Mesodermal cell (in vitro differentiated cells): ENCODE results near the gene SLC6A9.

ENCODE experiments used
- H3K27ac ChIP-seq: 2 replicates; pipeline ENCODE4 v1.7.0; 2013; ENCODE audit warnings: mild to moderate bottlenecking, low read depth, low read length, moderate library complexity; ENCODE audit not compliant: severe bottlenecking
- H3K36me3 ChIP-seq: 2 replicates; pipeline ENCODE4 v1.7.1; 2013; ENCODE audit warnings: mild to moderate bottlenecking, low read length, moderate library complexity; ENCODE audit not compliant: control insufficient read depth, insufficient read depth
- H3K4me1 ChIP-seq: one replicate; pipeline ENCODE4 v1.7.1; 2013; ENCODE audit warnings: mild to moderate bottlenecking, low read length; ENCODE audit not compliant: insufficient read depth, control insufficient read depth, poor library complexity, severe bottlenecking
- H3K4me3 ChIP-seq: 2 replicates; pipeline ENCODE4 v1.7.0; 2013; ENCODE audit warnings: low read length, control low read depth, mild to moderate bottlenecking; ENCODE audit not compliant: insufficient read depth, poor library complexity, severe bottlenecking; ENCODE audit errors: extremely low read depth
- H3K9me3 ChIP-seq: 2 replicates; pipeline ENCODE4 v1.7.1; 2013; ENCODE audit warnings: mild to moderate bottlenecking, low read length, moderate library complexity; ENCODE audit not compliant: control insufficient read depth
- WGBS, 2 experiments: methylation state at CpG; one replicate each; pipeline ENCODE4 v1.1.5; 2013; ENCODE audit warnings: missing lambda C conversion rate in 2 of 2; ENCODE audit not compliant: insufficient coverage in 2 of 2; 5-methylcytosine and 5-hydroxymethylcytosine counted together

SLC6A9 gene

GRCh38 chr1:44000122-44000665, 31.1 kb downstream of the SLC6A9 start:
- Histone ChIP-seq H3K36me3 (peaks cover 26% of the 10 kb centered on the region), H3K9me3 (no peaks in the 10 kb centered on the region), H3K4me3 (no peak overlapping the region), H3K4me1 (peaks cover 10% of the 10 kb centered on the region), H3K27ac (no peak overlapping the region)
- 67 to 82% methylated on average over 6 to 8 of the region's 8 CpGs for WGBS, 2 experiments

- Histone ChIP-seq H3K9me3 (no peaks in the 10 kb centered on the region), H3K36me3 (peaks cover 26% of the 10 kb centered on the region), H3K4me3 (no peak overlapping the region), H3K27ac (no peak overlapping the region), H3K4me1 (peaks cover 10% of the 10 kb centered on the region)
- 97% methylated on average over 8 of the region's 8 CpGs for WGBS, 2 experiments
Observed at GRCh38 chr1:43999455-43999854, 31.8 kb downstream of the SLC6A9 start.

GRCh38 chr1:43998000-43998378, 33.3 kb downstream of the SLC6A9 start:
- 95 to 98% methylated on average over 8 to 11 of the region's 11 CpGs for WGBS, 2 experiments
- Histone ChIP-seq H3K4me3 (no peak overlapping the region), H3K4me1 (peaks cover 10% of the 10 kb centered on the region), H3K9me3 (no peaks in the 10 kb centered on the region), H3K27ac (no peak overlapping the region), H3K36me3 (peaks cover 24% of the 10 kb centered on the region)

DNA sequence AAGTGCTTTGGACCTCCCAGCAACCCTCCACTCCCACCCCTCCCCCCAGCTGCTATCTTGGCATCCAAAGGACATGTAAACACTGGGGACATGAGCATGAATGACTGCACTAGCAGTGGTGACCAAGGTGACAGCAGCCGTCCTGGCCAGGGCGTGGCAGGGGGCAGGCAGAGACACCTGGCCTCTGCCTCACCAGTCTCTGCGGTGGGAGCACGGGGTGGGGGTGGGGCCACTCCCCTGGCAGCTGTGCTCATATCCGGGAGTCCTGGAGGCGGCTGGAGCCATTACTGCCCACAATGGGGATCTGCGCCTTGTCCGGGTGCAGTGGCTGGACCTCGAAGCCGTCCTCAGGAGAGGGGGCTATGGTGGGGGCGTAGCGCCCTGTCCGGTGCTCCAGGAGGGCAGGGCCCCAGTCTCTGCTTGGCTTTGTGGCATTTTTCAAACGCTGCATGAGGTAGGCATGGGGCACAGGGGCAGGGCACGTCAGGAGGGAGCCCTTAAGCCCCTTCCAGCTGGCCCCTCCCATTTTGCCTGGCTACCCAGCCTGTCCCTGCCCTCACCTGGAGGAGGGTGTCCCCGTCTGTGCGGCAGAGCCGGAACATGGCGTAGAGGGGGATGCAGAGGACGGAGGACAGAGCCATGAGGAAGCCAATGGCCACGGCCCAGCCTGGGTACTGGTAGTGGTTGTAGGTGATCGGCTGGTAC, 33.8 kb downstream of the SLC6A9 start:
- Histone ChIP-seq H3K27ac (no peak overlapping the region), H3K4me1 (peaks cover 10% of the 10 kb centered on the region), H3K9me3 (no peaks in the 10 kb centered on the region), H3K36me3 (peaks cover 23% of the 10 kb centered on the region), H3K4me3 (no peak overlapping the region)
- WGBS, 2 experiments: 92 to 96% methylated on average over 19 to 21 of the region's 22 CpGs

- Histone ChIP-seq H3K9me3 (no peaks in the 10 kb centered on the region), H3K4me3 (no peak overlapping the region), H3K27ac (no peak overlapping the region), H3K4me1 (peaks cover 10% of the 10 kb centered on the region), H3K36me3 (peaks cover 18% of the 10 kb centered on the region)
- WGBS, 2 experiments: 65 to 88% methylated on average over 2 to 4 of the region's 6 CpGs
Observed at GRCh38 chr1:43996733-43997115, 34.5 kb downstream of the SLC6A9 start.

- no peaks in the 10 kb centered on the region for H3K9me3 ChIP-seq
- no peak overlapping the region for H3K4me3 ChIP-seq
- no peak overlapping the region for H3K27ac ChIP-seq
- peaks cover 18% of the 10 kb centered on the region for H3K36me3 ChIP-seq
- WGBS, 2 experiments: 89 to 91% methylated on average over 19 to 20 of the region's 21 CpGs
- peaks cover 10% of the 10 kb centered on the region for H3K4me1 ChIP-seq
Observed at GRCh38 chr1:43995984-43996732, 35.1 kb downstream of the SLC6A9 start.

DNA sequence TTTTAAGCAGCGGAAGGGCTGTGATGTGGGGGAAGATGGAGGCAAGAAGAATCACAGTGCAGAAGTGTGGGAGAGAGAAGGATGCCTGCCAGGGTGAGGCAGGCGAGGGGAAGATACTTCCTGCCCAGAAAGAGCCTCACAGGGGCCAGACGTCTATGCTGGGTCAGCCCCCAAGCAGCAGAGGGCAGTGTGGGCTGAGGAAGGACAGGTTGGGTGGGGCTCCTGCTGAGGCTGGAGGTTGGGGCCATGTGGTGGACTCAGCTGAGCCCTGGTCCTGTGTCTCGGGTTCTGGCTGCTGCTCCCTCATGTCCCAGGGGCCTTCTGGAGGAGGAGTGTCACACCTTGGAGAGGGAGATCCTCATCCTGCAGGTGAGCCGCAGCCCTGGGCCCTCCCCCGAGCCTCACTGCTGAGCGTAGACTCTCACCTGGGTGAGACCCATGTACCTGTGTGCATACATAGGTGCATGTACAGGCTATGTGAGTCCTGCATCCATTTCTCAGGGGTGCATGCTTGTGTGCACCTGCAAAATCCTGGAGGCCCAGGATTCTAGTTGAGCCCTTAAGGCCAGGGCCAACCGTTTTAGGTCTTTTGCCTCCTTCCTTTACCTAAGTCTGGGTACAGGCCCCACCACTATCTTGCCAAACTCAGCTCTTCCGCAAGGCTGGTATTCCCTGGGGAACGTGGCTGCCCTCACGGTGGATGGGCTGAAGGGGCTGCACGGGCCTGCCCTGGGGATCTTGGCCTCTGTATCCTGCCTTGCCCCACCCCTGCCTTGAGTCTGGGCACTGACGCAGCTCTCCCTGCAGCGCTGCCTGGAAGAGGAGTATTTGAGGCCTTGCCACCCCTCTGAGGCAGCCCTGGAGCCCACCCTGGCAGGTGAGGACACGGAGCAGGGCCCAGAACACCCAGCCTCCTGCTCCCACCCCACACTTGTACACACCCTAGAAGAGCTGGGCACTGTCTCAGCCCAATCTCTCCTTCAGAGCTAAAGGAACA, 36.2 kb downstream of the SLC6A9 start:
- Histone ChIP-seq H3K4me1 (peaks cover 15% of the 10 kb centered on the region), H3K36me3 (peaks cover 8% of the 10 kb centered on the region), H3K27ac (no peak overlapping the region), H3K9me3 (no peaks in the 10 kb centered on the region), H3K4me3 (no peak overlapping the region)
- 69 to 76% methylated on average over 9 to 10 of the region's 15 CpGs for WGBS, 2 experiments

GRCh38 chr1:43994071-43994470, 37.2 kb downstream of the SLC6A9 start:
- Histone ChIP-seq H3K4me1 (peaks cover 15% of the 10 kb centered on the region), H3K9me3 (no peaks in the 10 kb centered on the region), H3K4me3 (no peak overlapping the region), H3K36me3 (no peaks in the 10 kb centered on the region), H3K27ac (no peak overlapping the region)
- WGBS, 2 experiments: 89 to 100% methylated on average over 4 of the region's 7 CpGs

GRCh38 chr1:43993206-43993914, 37.9 kb downstream of the SLC6A9 start:
- Histone ChIP-seq H3K36me3 (no peaks in the 10 kb centered on the region), H3K4me1 (peaks cover 15% of the 10 kb centered on the region), H3K4me3 (no peak overlapping the region), H3K9me3 (no peaks in the 10 kb centered on the region), H3K27ac (no peak overlapping the region)
- 93 to 96% methylated on average over 7 to 8 of the region's 9 CpGs for WGBS, 2 experiments
